Endothelial cell of umbilical vein (primary cell): ENCODE data around the gene CYB5D1. TPM values are rescaled to one million over a fixed set of nuclear protein-coding genes. Genes with fewer than 3 reads are reported as not detected.

ENCODE experiments used
- BruUV-seq: library from RNA; stranded (reverse); fragments of 400-500 nt; replicated peaks from 2 replicates; lab custom pipeline; 2021; lab: Mats Ljungman, UMichigan
- CTCF ChIA-PET: fragments of 300-600, 350-600 bp; sonication (Branson Sonifier 250); formaldehyde crosslinking; loops from one replicate; lab custom pipeline; 2021; ENCODE audit warnings: antibody characterized with exemption, inconsistent platforms; lab: Charles Lee
- POLR2A ChIA-PET: fragments of 300-600, 350-600 bp; sonication (Branson Sonifier 250); formaldehyde crosslinking; loops from one replicate; lab custom pipeline; 2021; ENCODE audit warnings: antibody characterized with exemption, inconsistent platforms; lab: Charles Lee
- DNase-seq: peaks from one replicate; pipeline ENCODE4 v3.0.0-alpha.2; 2011; ENCODE audit warnings: low read depth, low spot score
- FAIRE-seq: peaks from 2 replicates; lab custom pipeline; 2011; peaks lifted over from hg19 to GRCh38; lab: Jason Lieb, UNC
- H2AFZ ChIP-seq: 2 replicates; pipeline ENCODE4 v1.6.0; 2012; ENCODE audit warnings: low read depth, low read length, control low read depth, inconsistent platforms
- H3K27ac ChIP-seq: 2 replicates; pipeline ENCODE4 v1.5.1; 2011; ENCODE audit warnings: low read depth, mild to moderate bottlenecking, control low read depth, low read length, moderate library complexity; ENCODE audit not compliant: insufficient read depth
- H3K27me3 ChIP-seq, 2 experiments: 2 replicates each; pipeline versions ENCODE4 v1.6.0 to v1.6.1; 2011; ENCODE audit warnings: low read length in 2 of 2, mixed read lengths in 1 of 2; ENCODE audit not compliant: control insufficient read depth in 2 of 2, insufficient read depth in 2 of 2
- H3K36me3 ChIP-seq, 2 experiments: 2 replicates in 1 of 2; 3 replicates in 1 of 2; pipeline ENCODE4 v1.5.1; 2011; ENCODE audit warnings: low read length in 2 of 2, mild to moderate bottlenecking in 1 of 2, moderate library complexity in 1 of 2; ENCODE audit not compliant: control insufficient read depth in 2 of 2, insufficient read depth in 2 of 2; ENCODE audit errors: extremely low read depth in 1 of 2
- H3K4me1 ChIP-seq: 3 replicates; pipeline ENCODE4 v1.5.1; 2011; ENCODE audit warnings: mild to moderate bottlenecking, low read length; ENCODE audit not compliant: control insufficient read depth, insufficient read depth; ENCODE audit errors: extremely low read depth
- H3K4me2 ChIP-seq: 2 replicates; pipeline ENCODE4 v1.6.1; 2011; ENCODE audit warnings: low read length, control low read depth, mixed read lengths; ENCODE audit not compliant: insufficient read depth
- H3K4me3 ChIP-seq, 3 experiments: fragments of 200-600 bp in 1 of 3; sonication (generic), shearing (Covaris generic) in 1 of 3; replicated peaks in 1 of 3; 2 replicates each; pipeline ENCODE4 v1.5.1; 2011 to 2016; ENCODE audit warnings: control low read depth in 3 of 3, low read length in 3 of 3, mild to moderate bottlenecking in 2 of 3, inconsistent platforms in 1 of 3, low read depth in 1 of 3, moderate library complexity in 1 of 3; ENCODE audit not compliant: insufficient read depth in 1 of 3
- H3K79me2 ChIP-seq: 2 replicates; pipeline ENCODE4 v1.6.0; 2012; ENCODE audit warnings: low read length, inconsistent platforms; ENCODE audit not compliant: control insufficient read depth, insufficient read depth
- H3K9ac ChIP-seq: replicated peaks from 2 replicates; pipeline ENCODE3; 2011; ENCODE audit warnings: low read length, control low read depth; ENCODE audit not compliant: insufficient read depth; ENCODE audit errors: extremely low read depth
- H3K9me1 ChIP-seq: replicated peaks from 3 replicates; pipeline ENCODE4 v1.6.0; 2011; ENCODE audit warnings: mild to moderate bottlenecking, low read length; ENCODE audit not compliant: control insufficient read depth, insufficient read depth; ENCODE audit errors: extremely low read depth
- H3K9me3 ChIP-seq: replicated peaks from 2 replicates; pipeline ENCODE4 v1.5.1; 2012; ENCODE audit warnings: low read length, inconsistent platforms; ENCODE audit not compliant: control insufficient read depth, insufficient read depth
- H4K20me1 ChIP-seq: replicated peaks from 2 replicates; pipeline ENCODE3; 2011; ENCODE audit warnings: mild to moderate bottlenecking, low read length; ENCODE audit not compliant: control insufficient read depth, insufficient read depth; ENCODE audit errors: extremely low read depth
- CTCF ChIP-seq, 2 donors: IDR thresholded peaks; 1 replicate in 1 of 2; 2 replicates in 1 of 2; pipeline ENCODE4 v1.5.1; 2011; ENCODE audit warnings: low read length in 2 of 2, mild to moderate bottlenecking in 2 of 2, moderate library complexity in 2 of 2, control low read depth in 1 of 2, inconsistent platforms in 1 of 2, low read depth in 1 of 2; ENCODE audit not compliant: insufficient read depth in 1 of 2; ENCODE audit errors: extremely low read depth in 1 of 2
- EZH2 ChIP-seq: IDR thresholded peaks from 2 replicates; pipeline ENCODE4 v1.6.1; 2012; ENCODE audit warnings: borderline replicate concordance, low read depth, mild to moderate bottlenecking, moderate library complexity, low read length, inconsistent platforms; ENCODE audit not compliant: severe bottlenecking
- FOS ChIP-seq: IDR thresholded peaks from 2 replicates; pipeline ENCODE4 v1.6.1; 2011; ENCODE audit warnings: mild to moderate bottlenecking, low read length, moderate library complexity, borderline replicate concordance; ENCODE audit not compliant: insufficient read depth
- GATA2 ChIP-seq: IDR thresholded peaks from 2 replicates; pipeline ENCODE4 v1.7.0; 2011; ENCODE audit warnings: low read depth, mild to moderate bottlenecking, moderate library complexity, mixed read lengths, low read length; ENCODE audit not compliant: insufficient read length, insufficient read depth
- JUN ChIP-seq: IDR thresholded peaks from 2 replicates; pipeline ENCODE4 v1.6.1; 2011; ENCODE audit warnings: borderline replicate concordance, low read depth; ENCODE audit not compliant: insufficient read length, insufficient read depth
- MAX ChIP-seq: IDR thresholded peaks from 2 replicates; pipeline ENCODE4 v1.6.1; 2011; ENCODE audit not compliant: insufficient read depth, insufficient read length
- MYC ChIP-seq: IDR thresholded peaks from one replicate; pipeline ENCODE4 v1.6.1; 2011; ENCODE audit warnings: mild to moderate bottlenecking, low read depth, low read length
- POLR2A ChIP-seq: IDR thresholded peaks from 2 replicates; pipeline ENCODE4 v1.6.1; 2012; ENCODE audit warnings: low read depth, mild to moderate bottlenecking, control low read depth, low read length
- POLR2AphosphoS5 ChIP-seq: IDR thresholded peaks from 2 replicates; pipeline ENCODE4 v1.6.1; 2012; ENCODE audit warnings: low read depth, mild to moderate bottlenecking, control low read depth, low read length, moderate library complexity; ENCODE audit not compliant: insufficient read depth
- dilution Hi-C: fragments of 300-500 bp; cut with MboI; formaldehyde crosslinking; loops from one replicate; pipeline ENCODE4 v1.15.0; 2019; ENCODE audit warnings: low sequenced_read_pairs; ENCODE audit not compliant: extremely low pct_ligation_motif_present
- intact Hi-C: fragments of 100-400 bp; cut with micrococcal nuclease; formaldehyde crosslinking; loops from one replicate; pipeline ENCODE4 v1.10.0; 2022
- polyA plus RNA-seq, 4 experiments: library from polyadenylated mRNA; depleted of rRNA in 3 of 4; stranded (reverse) in 3 of 4; unstranded in 1 of 4; fragments of >200 nt; gene quantifications; 2 replicates each; pipeline versions ENCODE4 v1.2.1 to v1.2.3, GENCODE V29; 2011 to 2012; ENCODE audit warnings: missing spikeins in 1 of 4
- total RNA-seq: library from RNA; stranded (reverse); gene quantifications from 2 replicates; pipeline ENCODE4 v1.2.3, GENCODE V29; 2021

The CYB5D1 gene
- total and polyA plus RNA-seq, 2 donors (not counting 3 experiments of a cell fraction or from before 2014, with no cell fraction given): 9.4 to 18.1 TPM

GRCh38 chr17:7882068-7882467, 24.3 kb downstream of the CYB5D1 start:
- H3K27me3 ChIP-seq: no peaks in the 10 kb centered on the region
- intact Hi-C loops: no loop called here
- TF ChIP-seq MAX (no peak), POLR2A (no peak), JUN (no peak), EZH2 (no peak), CTCF (IDR thresholded peaks at IDR 0.05; ENCODE audit: extremely low read depth in 1 of 2, insufficient read depth in 1 of 2, low read depth in 1 of 2, low read length in 2 of 2) (no peak), GATA2 (no peak), FOS (no peak), MYC (no peak), POLR2AphosphoS5 (no peak)
- no peak for FAIRE-seq
- no TSS peak for BruUV-seq
- no peak overlapping the region for H3K4me3 ChIP-seq
- no peak overlapping the region for H3K9ac ChIP-seq
- no peak overlapping the region for H3K4me2 ChIP-seq
- peaks cover 9% of the 10 kb centered on the region for H3K79me2 ChIP-seq
- ChIA-PET POLR2A (no interaction called here), CTCF (interaction anchor here (1.3 kb wide), 1 partner anchor 19 kb away, joined by 6 read pairs; no protein-coding TSS in a partner anchor)
- no peak for DNase-seq
- no peaks in the 10 kb centered on the region for H3K9me1 ChIP-seq
- H3K9me3 ChIP-seq: no peaks in the 10 kb centered on the region
- H4K20me1 ChIP-seq: no peaks in the 10 kb centered on the region
- dilution Hi-C loops: no loop called here
- peaks cover 8 to 14% of the 10 kb centered on the region in 2 experiments for H3K36me3 ChIP-seq
- no peak overlapping the region for H2AFZ ChIP-seq
- no peak overlapping the region for H3K27ac ChIP-seq
- H3K4me1 ChIP-seq: peaks cover 22% of the 10 kb centered on the region
